CD4-positive, alpha-beta T cell treated with Interleukin-6 at 100 ng/mL for 8 hours (primary cell): ENCODE measurements around the gene DEFB129.
"Not testable (repeated sequence)": the region's sequence is repeated elsewhere in the genome, so short reads cannot be mapped to it uniquely, and the experiment has no call there.

Source experiments
- DNase-seq: peaks from one replicate; pipeline ENCODE4 v3.0.0-alpha.2; 2020; ENCODE audit warnings: mixed read lengths, low spot score

The DEFB129 gene

GRCh38 chr20:253447-253846 lies 26.4 kb downstream of the DEFB129 start:
- not testable (repeated sequence) for DNase-seq

GRCh38 chr20:257419-257818 lies 30.4 kb downstream of the DEFB129 start, which contains the start of gene DEFB132:
TSS of gene DEFB132 (plus strand) at chr20:257724. CDS start at chr20:257779, 55 bp downstream.
- DNase-seq, result no peak

GRCh38 chr20:258269-258858 lies 31.3 kb downstream of the DEFB129 start:
- no peak for DNase-seq

- DNase-seq, result no peak
These were observed 31.9 kb downstream of the DEFB129 start for GRCh38 chr20:258963-259362.

- no peak for DNase-seq
These were observed 32.9 kb downstream of the DEFB129 start for GRCh38 chr20:259981-260380.

DNA sequence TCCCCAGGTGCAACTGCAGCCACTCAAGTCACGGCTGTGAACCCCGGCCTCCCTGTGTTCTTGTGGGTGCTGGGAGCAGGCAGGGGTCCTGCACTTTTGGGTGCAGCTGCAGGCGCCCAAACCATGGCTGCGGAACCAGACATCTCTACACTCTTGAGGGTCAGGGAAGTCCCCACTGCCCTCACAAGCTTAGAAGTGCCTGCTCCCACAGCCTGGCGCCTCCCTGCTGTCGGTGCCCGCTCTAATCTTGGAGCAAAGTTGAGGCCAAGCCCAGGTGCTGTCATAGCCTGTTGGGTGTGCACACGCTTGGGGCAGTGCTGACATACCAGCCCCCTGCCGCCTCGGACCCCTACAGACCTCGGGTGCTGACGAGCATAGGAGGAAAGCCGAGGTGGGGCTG lies 36.6 kb downstream of the DEFB129 start:
- DNase-seq, result no peak

DNA sequence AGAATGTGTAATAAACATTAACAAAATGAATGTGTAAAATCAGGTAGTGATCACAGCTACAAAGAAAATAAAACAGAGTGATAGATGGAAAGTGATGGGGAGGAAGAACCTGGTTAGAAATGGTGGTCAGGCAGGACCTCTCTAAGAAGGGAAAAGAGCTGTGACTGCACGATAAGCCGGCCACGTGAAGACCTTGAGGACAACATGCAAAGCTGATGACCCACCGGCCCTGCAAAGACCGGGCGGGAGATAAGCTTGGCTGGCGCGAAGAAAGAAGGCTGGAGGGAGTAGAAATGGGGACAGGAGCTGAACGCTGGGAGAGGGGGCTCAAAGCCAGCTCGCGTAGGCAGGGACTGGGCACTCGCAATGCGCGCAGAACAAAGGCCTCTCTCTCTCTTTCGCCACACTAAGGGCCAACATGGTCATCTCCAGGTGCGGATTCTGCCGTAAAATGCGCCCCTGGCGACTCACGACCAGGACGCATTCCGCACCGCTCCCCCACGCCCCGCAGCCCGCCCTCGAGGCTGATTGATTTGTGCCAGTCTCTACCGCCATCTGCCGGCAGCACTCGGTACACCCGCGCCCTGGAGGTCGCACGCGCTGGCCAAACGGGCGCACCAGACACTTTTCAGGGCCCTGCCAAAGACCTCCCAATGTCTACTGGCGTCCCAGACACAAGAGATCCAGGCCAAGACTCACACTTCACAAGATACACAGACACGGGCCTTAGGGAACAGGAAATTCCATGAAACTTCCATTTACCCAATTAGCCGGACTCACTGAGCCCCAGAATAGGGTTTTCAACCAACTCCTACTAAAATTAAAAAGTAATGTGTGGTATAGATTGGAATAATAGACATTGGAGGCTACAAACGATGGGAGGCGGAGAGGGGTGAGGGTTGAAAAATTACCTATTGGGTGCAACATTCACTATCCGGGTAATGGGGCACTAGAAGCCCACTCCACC lies 39.8 kb downstream of the DEFB129 start:
- DNase-seq, result peak; percentile 87

DNA sequence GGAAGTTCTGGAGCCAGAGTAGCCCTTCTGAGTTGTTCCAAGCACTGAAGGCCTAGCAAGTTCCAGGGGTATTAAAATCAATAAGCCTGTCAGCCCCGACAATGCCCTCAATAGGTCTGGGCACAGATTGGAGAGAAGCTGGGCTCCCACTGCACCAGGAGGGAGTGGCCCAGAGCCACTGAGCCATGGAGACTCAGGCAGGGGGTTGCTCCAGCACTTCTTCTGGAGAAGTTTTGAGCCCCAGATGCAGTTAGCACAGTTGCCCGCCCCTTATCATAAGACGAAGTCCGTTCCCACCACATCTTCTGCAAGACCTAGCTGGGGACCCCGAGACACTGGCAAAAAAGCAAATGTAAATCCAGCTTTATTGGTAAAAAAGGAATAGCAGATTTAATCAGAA lies 43.5 kb downstream of the DEFB129 start:
- DNase-seq, result no peak

GRCh38 chr20:271069-271468 lies 44.0 kb downstream of the DEFB129 start:
- DNase-seq, result no peak

DNA sequence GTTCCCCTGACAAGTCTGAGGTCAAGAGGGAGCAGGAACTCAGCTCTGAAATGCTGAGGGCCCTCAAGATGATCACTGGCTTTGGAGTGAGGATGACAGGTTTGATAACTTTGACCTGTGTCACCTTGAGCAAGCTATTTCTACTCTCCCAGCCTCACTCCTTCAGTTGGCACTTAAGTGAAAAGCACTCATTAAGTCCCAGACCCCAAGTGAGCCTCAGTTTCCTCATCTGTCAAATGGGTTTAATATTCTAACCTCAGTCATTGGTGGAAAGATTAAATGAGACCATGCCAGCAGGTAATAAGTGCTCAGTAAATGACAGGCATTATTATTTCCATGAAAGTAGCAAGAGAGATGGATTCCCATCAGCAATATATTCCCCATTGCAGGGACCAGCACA lies 44.5 kb downstream of the DEFB129 start:
- no peak for DNase-seq

GRCh38 chr20:272718-273117 lies 45.7 kb downstream of the DEFB129 start:
- no peak for DNase-seq

DNA sequence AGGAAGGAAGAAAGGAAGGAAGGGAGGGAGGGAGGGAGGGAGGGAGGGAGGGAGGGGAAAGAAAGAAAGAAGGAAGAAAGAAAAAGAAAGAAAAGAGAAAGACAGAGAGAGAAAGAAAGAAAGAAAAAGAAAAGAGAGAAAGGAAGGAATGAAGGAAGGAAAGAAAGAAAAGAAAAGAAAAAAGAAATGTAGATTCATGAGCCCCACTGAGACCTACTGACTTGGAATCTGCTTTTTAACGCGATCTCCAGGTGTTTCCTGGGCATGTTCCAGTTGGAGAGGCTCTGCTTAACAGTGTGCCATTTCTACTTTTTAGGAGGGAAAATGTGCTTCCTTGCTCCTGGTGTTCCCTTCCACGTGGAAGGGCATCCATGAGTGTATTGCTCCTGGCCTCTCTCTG lies 46.8 kb downstream of the DEFB129 start:
- no peak for DNase-seq

- DNase-seq, result no peak
These were observed 48.7 kb downstream of the DEFB129 start for GRCh38 chr20:275791-276190.

GRCh38 chr20:276620-277495 lies 49.8 kb downstream of the DEFB129 start:
- DNase-seq, result no peak

- DNase-seq, result no peak
These were observed 50.4 kb downstream of the DEFB129 start for GRCh38 chr20:277496-277781.

DNA sequence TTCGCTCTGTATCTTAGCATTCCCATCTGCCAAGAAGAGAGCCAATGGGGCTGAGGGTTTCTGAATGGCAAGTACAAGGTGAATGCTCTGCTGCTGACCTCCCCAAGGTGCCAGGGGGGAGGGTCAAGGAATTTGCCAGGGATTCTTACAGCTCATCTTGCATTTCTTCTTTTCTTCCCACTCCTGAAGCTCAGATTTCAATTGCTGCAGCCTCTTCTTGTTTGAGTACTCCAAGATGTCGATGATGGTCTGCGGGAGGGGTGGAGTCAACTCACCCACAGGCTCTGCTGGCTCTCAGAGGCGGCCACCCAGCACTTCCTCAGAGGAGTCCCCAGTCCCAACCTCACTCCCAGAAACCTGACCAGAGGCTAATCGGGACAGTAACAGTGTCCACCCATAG lies 51.1 kb downstream of the DEFB129 start:
- no peak for DNase-seq

- no peak for DNase-seq
These were observed 51.8 kb downstream of the DEFB129 start for GRCh38 chr20:278607-279571.
